Hepatocyte (in vitro differentiated cells): Measurements from ENCODE around the gene ROR2.

Experiments
- EZH2 ChIP-seq: fragments of 200-600 bp; sonication (generic); IDR thresholded peaks from 2 replicates; pipeline ENCODE4 v1.6.1; 2016; ENCODE audit warnings: antibody characterized with exemption, mild to moderate bottlenecking, borderline replicate concordance
- TF ChIP-seq, protein P1 (sequence below): fragments of 200-600 bp; sonication (generic); IDR thresholded peaks from 2 replicates; pipeline ENCODE4 v1.5.1; 2016; ENCODE audit warnings: antibody characterized with exemption, mild to moderate bottlenecking; ENCODE audit not compliant: poor library complexity

DNA sequence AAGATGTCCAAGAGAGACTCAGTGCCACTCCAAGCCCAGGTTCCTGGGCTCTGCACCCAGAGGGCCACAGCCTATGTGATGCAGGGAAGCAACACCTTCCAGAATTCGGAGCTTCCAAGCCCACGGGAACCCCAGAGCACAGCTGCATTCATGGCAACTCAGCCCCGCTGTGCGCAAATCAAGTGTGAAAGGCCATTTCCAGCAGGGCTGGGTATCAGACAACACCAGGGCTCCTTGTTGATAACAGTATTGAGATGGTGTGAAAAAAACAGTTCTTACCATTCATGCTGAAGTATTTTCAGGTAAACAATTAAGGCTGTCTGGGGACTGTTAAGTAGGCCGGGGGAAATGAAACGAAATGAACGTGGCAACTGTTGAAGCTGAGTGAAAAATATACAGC is 10.1 kb downstream of the ROR2 start:
- TF ChIP-seq, protein P1, sequence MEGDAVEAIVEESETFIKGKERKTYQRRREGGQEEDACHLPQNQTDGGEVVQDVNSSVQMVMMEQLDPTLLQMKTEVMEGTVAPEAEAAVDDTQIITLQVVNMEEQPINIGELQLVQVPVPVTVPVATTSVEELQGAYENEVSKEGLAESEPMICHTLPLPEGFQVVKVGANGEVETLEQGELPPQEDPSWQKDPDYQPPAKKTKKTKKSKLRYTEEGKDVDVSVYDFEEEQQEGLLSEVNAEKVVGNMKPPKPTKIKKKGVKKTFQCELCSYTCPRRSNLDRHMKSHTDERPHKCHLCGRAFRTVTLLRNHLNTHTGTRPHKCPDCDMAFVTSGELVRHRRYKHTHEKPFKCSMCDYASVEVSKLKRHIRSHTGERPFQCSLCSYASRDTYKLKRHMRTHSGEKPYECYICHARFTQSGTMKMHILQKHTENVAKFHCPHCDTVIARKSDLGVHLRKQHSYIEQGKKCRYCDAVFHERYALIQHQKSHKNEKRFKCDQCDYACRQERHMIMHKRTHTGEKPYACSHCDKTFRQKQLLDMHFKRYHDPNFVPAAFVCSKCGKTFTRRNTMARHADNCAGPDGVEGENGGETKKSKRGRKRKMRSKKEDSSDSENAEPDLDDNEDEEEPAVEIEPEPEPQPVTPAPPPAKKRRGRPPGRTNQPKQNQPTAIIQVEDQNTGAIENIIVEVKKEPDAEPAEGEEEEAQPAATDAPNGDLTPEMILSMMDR: no peak
- TF ChIP-seq EZH2: no peak
